Stimulated activated naive B cell treated with anti-CD40 and anti-IgM and Interleukin-4, amounts not matched to agents 10 μg/mL and 1 μg/mL and 100 μg/mL, for 72 hours (primary cell): ENCODE data around the gene MCM3.

ENCODE experiments used
- ATAC-seq, 2 donors: fragments of 150-1000 bp; cut with Tn5 transposase; replicated peaks; 2 replicates each; pipeline ENCODE4 v1.10.0; 2021; ENCODE audit warnings: moderate library complexity in 1 of 2
- DNase-seq: peaks from one replicate; pipeline ENCODE4 v3.0.0; 2021
- H3K27ac Mint-ChIP-seq: one replicate; pipeline ENCODE4 v1.8.0; 2022; ENCODE audit warnings: mild to moderate bottlenecking, mixed read lengths
- H3K27me3 Mint-ChIP-seq, 2 donors: one replicate each; pipeline ENCODE4 v1.8.0; 2022; ENCODE audit warnings: mixed read lengths in 2 of 2
- H3K36me3 Mint-ChIP-seq, 2 donors: one replicate each; pipeline ENCODE4 v1.8.0; 2022; ENCODE audit warnings: mixed read lengths in 2 of 2, mild to moderate bottlenecking in 1 of 2
- H3K4me1 Mint-ChIP-seq, 2 donors: one replicate each; pipeline ENCODE4 v1.8.0; 2022; ENCODE audit warnings: mixed read lengths in 2 of 2, mild to moderate bottlenecking in 1 of 2
- H3K4me3 Mint-ChIP-seq, 2 donors: one replicate each; pipeline ENCODE4 v1.8.0; 2022; ENCODE audit warnings: mild to moderate bottlenecking in 2 of 2, mixed read lengths in 2 of 2, moderate library complexity in 1 of 2
- H3K9me3 Mint-ChIP-seq, 2 donors: one replicate each; pipeline ENCODE4 v1.8.0; 2022; ENCODE audit warnings: mixed read lengths in 2 of 2, mild to moderate bottlenecking in 1 of 2

The MCM3 gene

DNA sequence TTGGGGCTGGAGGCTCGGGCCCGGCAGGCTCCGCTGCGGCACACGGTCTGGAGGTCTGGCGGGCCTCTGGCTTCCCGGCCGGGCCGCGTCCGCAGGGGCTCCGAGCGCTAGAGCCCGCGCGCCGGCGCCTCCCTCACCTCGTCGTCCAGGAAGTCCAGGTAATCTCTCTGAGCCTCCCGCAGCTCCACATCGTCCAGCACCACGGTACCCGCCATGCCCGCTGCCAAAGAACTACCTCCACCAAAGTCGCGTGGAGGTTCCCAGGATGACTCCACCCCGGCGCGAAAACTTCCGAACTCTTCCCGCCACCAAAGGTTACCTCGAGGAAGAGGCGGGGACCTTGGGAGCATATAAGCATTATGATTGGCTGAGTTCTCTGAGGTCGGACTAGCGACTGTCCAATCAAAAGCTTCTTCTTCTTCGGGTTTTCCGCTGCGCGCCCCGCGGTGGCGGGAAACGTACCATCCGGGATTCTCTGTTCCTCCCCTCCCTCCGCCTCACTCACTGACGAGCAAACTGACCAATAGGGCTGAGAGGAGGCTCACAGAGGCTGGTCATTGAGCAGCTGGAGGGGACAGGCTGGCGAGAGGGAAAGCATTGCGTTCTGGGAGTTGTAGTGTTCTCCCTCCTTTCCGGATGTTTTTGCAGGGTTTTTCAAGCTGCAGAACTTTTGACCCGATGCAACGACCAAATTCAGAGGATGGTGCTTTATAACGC is at the start of gene MCM3:
TSS of gene MCM3 (minus strand) at position 283 of the 717 bp plus-strand sequence. CDS start at position 215, 68 bp downstream.
- H3K4me3 Mint-ChIP-seq: peak within 1 kb of the TSS; percentile 80 to 82
- peaks cover 11 to 22% of the 10 kb centered on the region in 2 donors for H3K4me1 Mint-ChIP-seq
- no peak within 1 kb of the TSS for H3K27ac Mint-ChIP-seq

DNA sequence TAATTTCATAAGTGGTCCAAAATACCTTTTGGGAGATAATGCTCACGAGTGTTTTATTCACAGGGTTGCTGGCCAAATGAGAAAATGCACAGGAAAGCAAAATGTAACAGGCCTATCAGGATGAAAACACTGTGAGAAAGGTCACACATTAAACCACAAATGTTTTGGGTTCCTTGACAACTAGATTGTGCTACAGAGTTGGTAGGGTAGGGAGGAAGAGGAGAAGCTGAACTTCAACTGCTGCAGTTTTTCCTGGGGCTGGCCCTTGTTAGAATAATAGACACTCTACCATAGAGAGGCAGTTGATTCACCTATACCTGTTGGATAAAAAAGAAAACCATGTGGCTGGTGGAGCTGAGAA is 49.3 kb upstream of the MCM3 start:
- H3K4me1 Mint-ChIP-seq: peaks cover 15 to 20% of the 10 kb centered on the region in 2 donors
- H3K27me3 Mint-ChIP-seq: no peaks in the 10 kb centered on the region
- no peak for DNase-seq
- H3K9me3 Mint-ChIP-seq: no peaks in the 10 kb centered on the region
- H3K36me3 Mint-ChIP-seq: no peaks in the 10 kb centered on the region
- H3K27ac Mint-ChIP-seq: no peak overlapping the region
- H3K4me3 Mint-ChIP-seq: no peak overlapping the region
- ATAC-seq: peak; percentile 36 to 57

More for the DNA sequence above, at the start of gene MCM3:
- DNase-seq (peak; percentile 98), ATAC-seq (peak; percentile 98)
- Mint-ChIP-seq H3K27me3 (no peaks in the 10 kb centered on the region), H3K9me3 (no peaks in the 10 kb centered on the region), H3K36me3 (peaks cover 21 to 30% of the 10 kb centered on the region in 2 donors)

DNA sequence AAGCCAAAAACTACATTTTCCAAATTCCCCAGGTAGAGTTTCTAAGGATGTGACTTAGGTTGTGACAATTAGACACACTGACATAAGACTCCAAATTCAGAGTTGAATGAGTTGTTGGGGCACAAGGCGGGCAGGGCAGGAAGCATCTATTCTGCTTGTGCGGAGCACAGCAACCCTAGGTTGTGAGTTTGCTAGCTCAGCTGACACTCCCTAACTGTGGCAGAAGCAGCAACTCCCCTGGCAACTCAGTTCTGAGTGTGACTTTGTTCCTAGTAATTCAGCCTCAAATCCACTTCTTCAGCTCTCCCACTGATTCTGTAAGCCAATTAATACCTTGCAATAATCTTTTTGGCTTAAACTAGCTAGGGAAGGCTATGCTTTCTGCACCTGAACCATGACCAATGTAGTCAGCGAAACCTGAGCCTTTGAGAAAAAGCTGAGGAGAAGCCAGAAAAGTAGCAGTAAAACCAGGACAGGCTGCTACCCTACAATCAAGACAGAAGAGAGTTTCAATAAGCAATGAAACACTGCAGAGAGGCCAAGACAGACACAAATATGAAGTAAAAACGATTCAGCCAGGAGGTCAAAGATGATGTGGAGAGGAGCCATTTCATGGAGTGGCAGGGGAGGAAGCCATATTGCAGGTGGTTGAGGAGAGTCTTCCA is 47.4 kb upstream of the MCM3 start:
- ATAC-seq: no peak
- Mint-ChIP-seq H3K9me3 (no peaks in the 10 kb centered on the region), H3K27ac (no peak overlapping the region), H3K4me1 (peaks cover 13 to 18% of the 10 kb centered on the region in 2 donors), H3K36me3 (no peaks in the 10 kb centered on the region), H3K27me3 (no peaks in the 10 kb centered on the region), H3K4me3 (no peak overlapping the region)
- DNase-seq: no peak

DNA sequence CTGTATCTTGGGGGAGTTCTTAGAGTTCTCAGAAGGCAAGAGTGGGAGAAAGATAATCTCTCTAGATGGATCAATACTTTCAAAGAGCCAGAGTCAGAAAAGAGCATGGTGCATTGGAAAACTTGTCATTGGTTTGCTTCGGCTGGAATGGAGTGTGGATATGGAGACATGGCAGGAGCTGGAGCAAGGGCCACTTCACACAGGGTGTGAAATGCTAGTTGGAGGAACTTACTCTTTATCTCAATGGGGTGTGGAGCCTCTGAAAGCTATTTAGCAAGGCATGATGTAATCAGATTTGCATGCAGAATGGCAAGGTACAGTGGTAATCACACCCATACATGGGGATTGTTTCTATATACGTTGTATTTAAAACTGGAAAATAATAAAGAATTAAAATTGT is 45.9 kb upstream of the MCM3 start:
- H3K4me1 Mint-ChIP-seq: peaks cover 14 to 18% of the 10 kb centered on the region in 2 donors
- H3K4me3 Mint-ChIP-seq: no peak overlapping the region
- no peak for ATAC-seq
- no peak overlapping the region for H3K27ac Mint-ChIP-seq
- no peaks in the 10 kb centered on the region for H3K36me3 Mint-ChIP-seq
- no peaks in the 10 kb centered on the region for H3K9me3 Mint-ChIP-seq
- no peak for DNase-seq
- no peaks in the 10 kb centered on the region for H3K27me3 Mint-ChIP-seq

DNA sequence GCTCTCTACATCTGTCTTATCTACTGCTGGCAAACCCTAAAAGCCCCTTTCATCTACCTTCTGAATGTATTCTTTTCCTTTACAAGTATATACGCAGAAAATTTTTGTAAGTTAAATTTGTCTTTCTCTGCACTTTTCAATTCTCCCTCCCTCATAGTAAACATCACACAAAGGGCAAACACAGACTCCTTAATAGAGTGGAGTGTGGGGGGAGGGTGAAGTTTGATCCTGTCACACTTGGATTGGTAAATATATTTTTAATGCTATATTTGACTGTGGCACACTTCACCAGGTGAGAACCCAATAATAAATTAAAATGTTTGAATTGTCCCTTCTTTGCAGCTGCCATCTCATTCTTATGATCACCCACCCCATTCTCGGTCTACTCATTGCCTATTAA is 44.2 kb upstream of the MCM3 start:
- no peak for ATAC-seq
- H3K9me3 Mint-ChIP-seq: no peaks in the 10 kb centered on the region
- H3K27ac Mint-ChIP-seq: no peak overlapping the region
- no peak for DNase-seq
- no peaks in the 10 kb centered on the region for H3K36me3 Mint-ChIP-seq
- H3K4me3 Mint-ChIP-seq: no peak overlapping the region
- no peaks in the 10 kb centered on the region for H3K27me3 Mint-ChIP-seq
- peaks cover 7 to 11% of the 10 kb centered on the region in 2 donors for H3K4me1 Mint-ChIP-seq

DNA sequence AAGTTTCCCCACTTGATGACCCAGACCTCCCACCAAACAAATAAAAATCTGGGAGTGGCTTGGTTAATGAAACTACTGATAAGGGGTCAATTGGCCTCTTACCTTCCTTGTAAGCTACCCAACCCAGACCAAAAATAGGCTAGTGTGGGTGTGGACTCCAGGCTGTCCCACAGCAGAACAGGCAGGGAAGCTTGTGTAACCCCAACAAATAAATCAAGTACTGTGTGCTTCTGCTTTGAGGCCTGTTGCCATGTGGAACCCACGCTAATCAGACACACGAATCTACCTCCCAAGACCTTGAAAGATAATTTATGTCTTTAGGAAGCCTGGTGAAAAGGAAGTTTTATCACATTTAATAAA is 43.7 kb upstream of the MCM3 start:
- Mint-ChIP-seq H3K27me3 (no peaks in the 10 kb centered on the region), H3K9me3 (no peaks in the 10 kb centered on the region), H3K4me3 (no peak overlapping the region), H3K36me3 (no peaks in the 10 kb centered on the region), H3K4me1 (peaks cover 5 to 6% of the 10 kb centered on the region in 2 donors), H3K27ac (no peak overlapping the region)
- DNase-seq (no peak), ATAC-seq (no peak)

DNA sequence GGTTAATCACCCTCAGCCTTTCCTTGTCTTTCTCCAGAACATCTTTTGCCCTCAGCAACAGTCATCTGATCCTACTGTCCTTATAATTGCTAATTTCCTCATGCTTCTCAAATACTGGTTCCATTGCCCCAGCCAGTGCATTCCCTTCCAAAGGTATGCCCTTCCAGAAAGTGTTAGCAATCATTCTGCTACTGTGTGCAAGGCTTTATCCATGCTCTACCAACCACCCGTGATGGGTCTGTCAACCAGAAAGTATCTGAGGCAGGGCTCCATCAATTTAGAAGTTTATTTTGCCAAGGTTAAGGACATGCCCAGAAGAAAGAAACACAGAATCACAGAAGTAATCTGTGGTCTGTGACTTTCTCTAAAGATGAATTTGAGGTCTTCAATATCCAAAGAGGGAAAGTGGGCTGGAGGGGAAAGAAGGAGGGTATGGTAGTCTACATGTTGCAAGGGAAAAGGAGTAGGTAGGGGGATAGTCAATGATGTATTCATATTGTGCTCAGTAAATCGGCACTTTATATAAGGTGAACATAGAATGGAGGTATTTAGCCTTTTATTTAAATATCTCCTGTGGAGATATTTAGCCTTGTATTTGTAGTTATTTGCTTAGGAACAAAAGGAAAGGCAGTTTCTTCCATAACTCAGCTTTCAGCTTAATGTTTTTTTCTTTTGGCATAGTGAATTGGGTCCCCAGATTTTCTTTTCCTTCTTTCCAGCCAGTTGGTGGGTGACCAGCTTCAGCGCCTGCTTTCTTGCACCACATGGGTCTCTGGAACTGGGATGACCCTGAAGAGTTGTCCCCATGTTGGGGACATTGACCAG is 42.2 kb upstream of the MCM3 start:
- no peak overlapping the region for H3K27ac Mint-ChIP-seq
- H3K36me3 Mint-ChIP-seq: no peaks in the 10 kb centered on the region
- no peaks in the 10 kb centered on the region for H3K9me3 Mint-ChIP-seq
- H3K4me1 Mint-ChIP-seq: peaks cover 4 to 5% of the 10 kb centered on the region in 2 donors
- H3K27me3 Mint-ChIP-seq: no peaks in the 10 kb centered on the region
- DNase-seq (no peak), ATAC-seq (no peak)
- H3K4me3 Mint-ChIP-seq: no peak overlapping the region

DNA sequence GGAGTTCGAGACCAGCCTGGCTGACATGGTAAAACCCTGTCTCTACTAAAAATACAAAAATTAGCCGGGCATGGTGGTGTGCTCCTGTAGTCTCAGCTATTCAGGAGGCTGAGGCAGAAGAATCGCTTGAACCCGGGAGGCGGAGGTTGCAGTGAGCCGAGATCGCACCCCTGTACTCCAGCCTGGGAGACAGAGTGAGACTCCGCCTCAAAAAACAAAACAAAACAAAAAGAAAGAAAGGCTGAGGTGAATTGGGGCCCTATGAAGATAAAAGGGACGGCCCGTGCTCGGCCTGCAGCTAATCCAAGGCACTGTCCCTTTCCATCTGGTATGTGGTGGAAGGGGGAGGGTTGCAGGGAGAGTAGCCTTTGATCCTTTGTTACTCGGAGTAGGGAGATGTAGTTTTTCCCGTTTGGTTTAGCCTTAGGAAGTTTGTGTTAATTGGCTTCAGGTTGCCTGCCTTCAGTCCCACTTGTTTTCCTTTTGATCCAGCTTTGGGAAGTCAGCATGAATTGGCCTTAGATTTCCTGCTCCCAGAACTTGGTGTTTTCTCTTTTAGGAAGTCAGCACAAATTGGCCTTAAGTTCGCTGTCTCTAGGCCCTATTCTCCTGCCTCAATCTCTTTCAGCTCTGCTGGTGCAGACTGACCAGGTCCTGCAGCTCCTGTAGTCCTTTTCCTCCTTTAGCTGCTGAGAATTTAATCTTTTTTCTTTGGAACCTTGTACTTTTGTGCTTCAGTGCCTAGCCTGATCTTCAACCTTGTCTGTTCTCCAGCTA is 41.3 kb upstream of the MCM3 start:
- DNase-seq (no peak), ATAC-seq (no peak)
- H3K27me3 Mint-ChIP-seq: no peaks in the 10 kb centered on the region
- no peak overlapping the region for H3K4me3 Mint-ChIP-seq
- H3K36me3 Mint-ChIP-seq: no peaks in the 10 kb centered on the region
- H3K27ac Mint-ChIP-seq: no peak overlapping the region
- no peaks in the 10 kb centered on the region for H3K9me3 Mint-ChIP-seq
- H3K4me1 Mint-ChIP-seq: peaks cover 4 to 5% of the 10 kb centered on the region in 2 donors

DNA sequence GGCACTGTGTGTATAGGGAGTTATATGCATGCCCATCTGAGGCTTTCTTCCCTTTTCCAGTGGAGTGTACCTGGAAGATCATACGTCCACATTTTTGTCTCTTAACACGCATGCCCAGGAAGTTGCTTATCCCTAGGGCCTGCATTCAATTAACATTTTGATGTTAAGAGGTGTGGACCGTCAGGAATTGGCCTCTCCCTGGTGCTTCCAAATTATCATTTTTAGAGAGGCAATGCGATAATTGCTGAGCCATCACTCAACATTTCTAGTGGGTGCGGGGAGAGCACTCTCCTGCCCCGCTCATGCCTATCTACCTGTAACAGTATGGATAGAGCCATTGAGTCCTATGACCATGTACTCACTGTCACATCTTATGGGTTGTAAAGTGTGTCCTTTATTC is 39.6 kb upstream of the MCM3 start:
- Mint-ChIP-seq H3K36me3 (no peaks in the 10 kb centered on the region), H3K9me3 (no peaks in the 10 kb centered on the region), H3K27me3 (no peaks in the 10 kb centered on the region), H3K27ac (no peak overlapping the region), H3K4me3 (no peak overlapping the region), H3K4me1 (peaks cover 4 to 8% of the 10 kb centered on the region in 2 donors)
- ATAC-seq: no peak
- no peak for DNase-seq

DNA sequence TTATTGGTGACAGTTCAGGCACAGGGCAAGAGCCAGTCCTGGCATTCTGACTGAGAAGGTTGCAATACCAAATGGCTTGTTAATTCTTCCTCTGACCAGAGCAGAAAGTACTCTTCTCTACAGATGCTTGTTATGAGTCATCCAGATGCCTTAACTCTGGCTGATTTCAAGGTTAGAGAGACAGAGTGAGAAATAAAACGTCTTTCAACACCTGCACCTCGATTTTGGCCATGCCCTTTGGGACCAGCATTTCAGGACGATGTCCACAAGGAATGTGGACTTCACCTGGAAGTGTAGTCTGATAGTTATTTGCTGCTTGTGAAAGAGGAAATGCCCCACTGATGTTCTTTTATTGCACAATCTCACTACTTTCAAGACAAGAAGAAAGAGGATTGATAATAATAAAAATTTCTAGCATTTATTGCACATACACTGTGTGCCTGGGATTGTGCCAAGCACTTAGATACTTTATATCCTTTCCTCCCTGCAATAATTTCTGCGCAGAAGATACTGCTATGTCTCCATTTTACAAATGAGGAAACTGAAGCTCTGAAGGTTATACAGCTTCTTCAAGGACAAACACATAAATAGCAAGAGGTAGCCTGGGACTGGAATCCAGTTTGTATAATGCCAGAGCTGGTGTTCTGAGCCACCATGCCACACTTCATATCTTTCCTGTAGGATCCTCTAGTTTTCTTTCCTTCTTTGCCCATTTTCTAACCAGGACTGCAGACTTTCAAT is 33.5 kb upstream of the MCM3 start:
- Mint-ChIP-seq H3K9me3 (no peaks in the 10 kb centered on the region), H3K4me1 (peaks cover 8 to 22% of the 10 kb centered on the region in 2 donors), H3K27ac (no peak overlapping the region), H3K27me3 (no peaks in the 10 kb centered on the region), H3K4me3 (no peak overlapping the region), H3K36me3 (no peaks in the 10 kb centered on the region)
- peak; percentile 92 to 98 for ATAC-seq
- DNase-seq: no peak

DNA sequence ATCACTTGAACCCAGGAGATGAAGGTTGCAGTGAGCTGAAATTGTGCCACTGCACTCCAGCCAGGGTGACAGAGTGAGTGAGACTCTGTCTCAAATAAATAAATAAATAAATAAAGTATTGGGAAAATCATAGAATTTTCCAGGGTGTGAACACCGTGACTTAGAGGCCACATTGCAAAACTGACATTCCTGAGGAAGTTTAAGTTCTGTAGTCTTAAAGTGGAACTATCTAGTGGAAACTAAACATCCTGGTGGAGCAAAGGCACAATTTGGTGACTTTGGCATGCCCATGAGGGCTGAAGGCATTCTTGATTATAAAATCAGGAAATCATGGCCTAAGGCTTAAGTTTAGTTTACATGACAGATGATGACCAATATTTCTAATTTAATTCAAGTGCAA is 32.7 kb upstream of the MCM3 start:
- Mint-ChIP-seq H3K27ac (no peak overlapping the region), H3K9me3 (no peaks in the 10 kb centered on the region), H3K4me1 (peaks cover 8 to 22% of the 10 kb centered on the region in 2 donors), H3K36me3 (no peaks in the 10 kb centered on the region), H3K27me3 (no peaks in the 10 kb centered on the region), H3K4me3 (no peak overlapping the region)
- no peak for DNase-seq
- no peak for ATAC-seq

DNA sequence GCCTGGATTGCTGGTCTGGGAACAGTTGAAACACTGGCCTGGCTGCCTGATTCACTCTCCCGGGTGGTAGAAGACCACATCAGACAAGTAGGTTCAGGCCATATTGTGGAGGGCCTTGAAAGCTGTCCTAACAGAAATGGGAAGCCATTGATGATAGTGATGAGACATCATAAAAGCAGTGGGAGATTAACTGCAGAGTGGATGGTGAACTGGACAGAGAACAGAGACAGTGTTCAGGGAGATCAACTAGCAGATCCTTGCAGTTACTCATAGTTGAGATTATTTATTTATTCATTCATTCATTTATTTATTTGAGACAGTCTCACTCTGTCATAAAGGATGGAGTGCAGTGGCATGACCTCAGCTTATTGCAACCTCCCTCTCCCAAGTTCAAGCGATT is 30.2 kb upstream of the MCM3 start:
- no peak overlapping the region for H3K4me3 Mint-ChIP-seq
- ATAC-seq: no peak
- no peaks in the 10 kb centered on the region for H3K36me3 Mint-ChIP-seq
- H3K27ac Mint-ChIP-seq: no peak overlapping the region
- H3K27me3 Mint-ChIP-seq: no peaks in the 10 kb centered on the region
- H3K9me3 Mint-ChIP-seq: no peaks in the 10 kb centered on the region
- DNase-seq: no peak
- peaks cover 13 to 35% of the 10 kb centered on the region in 2 donors for H3K4me1 Mint-ChIP-seq

DNA sequence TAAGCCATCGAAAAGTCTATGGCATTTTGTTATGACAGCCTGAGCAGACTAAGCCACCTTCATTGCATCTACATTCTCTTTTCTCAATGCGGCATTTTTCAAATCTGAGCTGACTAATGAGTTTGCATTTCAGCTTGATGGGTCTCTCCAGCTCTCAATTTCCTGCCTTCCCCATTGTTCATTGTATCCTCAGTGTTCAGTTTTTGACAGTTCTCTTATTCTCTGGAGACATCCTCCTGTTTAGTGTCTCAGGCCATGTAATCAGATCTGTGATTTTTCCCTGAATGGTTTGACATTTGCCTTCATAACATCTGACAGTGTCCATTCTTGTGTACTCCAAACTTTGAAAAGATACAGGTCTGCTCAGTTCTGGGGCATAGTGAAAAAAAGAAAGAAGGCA is 27.9 kb upstream of the MCM3 start:
- H3K27ac Mint-ChIP-seq: no peak overlapping the region
- ATAC-seq (no peak), DNase-seq (no peak)
- peaks cover 0 to 2% of the 10 kb centered on the region in 2 donors for H3K9me3 Mint-ChIP-seq
- H3K4me1 Mint-ChIP-seq: peaks cover 12 to 25% of the 10 kb centered on the region in 2 donors
- no peaks in the 10 kb centered on the region for H3K27me3 Mint-ChIP-seq
- H3K36me3 Mint-ChIP-seq: peaks cover 0 to 2% of the 10 kb centered on the region in 2 donors
- no peak overlapping the region for H3K4me3 Mint-ChIP-seq
